Kasumi-1 (cell line): ENCODE measurements around the gene HOXC4.
"Not testable (repeated sequence)": the region's sequence is repeated elsewhere in the genome, so short reads cannot be mapped to it uniquely, and the experiment has no call there.

Experiments
- DNase-seq, 2 experiments: peaks; one replicate each; lab custom pipeline; 2025; lab: John Stamatoyannopoulos, UW

Gene HOXC4

GRCh38 chr12:54041097-54041690 is 12.4 kb upstream of the HOXC4 start:
- DNase-seq, result no peak

- not testable (repeated sequence) for DNase-seq
Observed at GRCh38 chr12:54042033-54042432, 11.6 kb upstream of the HOXC4 start.

- DNase-seq, result no peak
Observed at GRCh38 chr12:54042970-54043853, 10.4 kb upstream of the HOXC4 start.

- DNase-seq, result no peak
Observed at GRCh38 chr12:54044425-54045103, 9.1 kb upstream of the HOXC4 start.

- DNase-seq, result no peak
Observed at GRCh38 chr12:54045401-54045800, 8.2 kb upstream of the HOXC4 start.

GRCh38 chr12:54045868-54046521 is 7.6 kb upstream of the HOXC4 start:
- no peak for DNase-seq

- no peak for DNase-seq
Observed at GRCh38 chr12:54046809-54047159, 6.9 kb upstream of the HOXC4 start.

- no peak for DNase-seq
Observed at GRCh38 chr12:54047160-54047963, 6.3 kb upstream of the HOXC4 start.

- DNase-seq, result no peak
Observed at GRCh38 chr12:54047964-54048303, 5.7 kb upstream of the HOXC4 start.

- DNase-seq, result no peak
Observed at GRCh38 chr12:54048406-54049093, 5.1 kb upstream of the HOXC4 start.

- DNase-seq, result no peak
Observed at GRCh38 chr12:54049108-54049507, 4.5 kb upstream of the HOXC4 start.

GRCh38 chr12:54050482-54050810 is 3.2 kb upstream of the HOXC4 start:
- no peak for DNase-seq

GRCh38 chr12:54051026-54051842 is 2.4 kb upstream of the HOXC4 start:
- no peak for DNase-seq

GRCh38 chr12:54051874-54052437 is 1.7 kb upstream of the HOXC4 start:
- DNase-seq, result no peak

- no peak for DNase-seq
Observed at GRCh38 chr12:54052438-54053002, 1.1 kb upstream of the HOXC4 start.

GRCh38 chr12:54053003-54053750 is 458 bp upstream of the HOXC4 start:
- no peak for DNase-seq

GRCh38 chr12:54054742-54055194 is 1.1 kb downstream of the HOXC4 start:
- DNase-seq, result no peak

- DNase-seq, result no peak
Observed at GRCh38 chr12:54055552-54055951, 1.9 kb downstream of the HOXC4 start.

GRCh38 chr12:54056110-54056509 is 2.5 kb downstream of the HOXC4 start:
- DNase-seq, result no peak
